ENCODE data around the gene PIEZO2.
A peak's percentile ranks its signal among the peaks of the same experiment; 100 is the strongest.

Gene PIEZO2

DNA sequence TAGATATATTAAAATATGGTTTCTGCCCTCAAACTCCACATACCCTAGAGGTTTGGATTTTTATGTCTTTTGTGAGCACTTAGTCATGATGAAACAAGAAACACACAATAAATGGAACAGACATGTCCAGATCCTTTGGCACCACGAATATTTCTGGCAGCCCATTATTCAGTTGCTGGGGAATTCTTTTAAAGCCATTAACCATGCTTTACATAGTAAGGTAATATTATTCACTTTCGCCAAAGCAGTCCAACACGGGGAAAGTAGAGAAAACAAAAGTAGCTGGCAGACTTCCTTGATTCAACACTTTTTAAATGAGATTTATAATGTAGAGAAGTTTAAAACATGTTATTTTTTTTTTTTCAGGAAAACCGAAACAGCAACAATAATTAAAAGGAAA is 235.4 kb downstream of the PIEZO2 start:
- Histone ChIP-seq H2BK120ac (ENCODE audit: low read depth, low read length) (no peak overlapping the region), H3K27ac (ENCODE audit: low read length, poor library complexity, severe bottlenecking) (no peak overlapping the region), H3K4ac (ENCODE audit: low read depth in 1 of 2, low read length in 2 of 2) (no peak overlapping the region), H3K9me3 (ENCODE audit: control insufficient read depth, low read length) (no peaks in the 10 kb centered on the region), H3K4me3 (ENCODE audit: insufficient read depth in 1 of 2, low read depth in 1 of 2, low read length in 2 of 2) (no peak overlapping the region), H2BK15ac (ENCODE audit: low read depth, poor library complexity, severe bottlenecking) (no peak overlapping the region), H3K36me3 (ENCODE audit: control insufficient read depth in 1 of 2, insufficient read depth in 2 of 2, low read depth in 1 of 2, low read length in 2 of 2) (peaks cover 0 to 2% of the 10 kb centered on the region in 2 experiments), H3K9ac (ENCODE audit: low read length) (no peak overlapping the region), H2BK5ac (ENCODE audit: low read depth, low read length, poor library complexity, severe bottlenecking) (no peak overlapping the region), H2AFZ (ENCODE audit: low read depth, low read length) (no peak overlapping the region), H3K14ac (ENCODE audit: low read length in 2 of 2) (no peak overlapping the region), H3K4me1 (ENCODE audit: control insufficient read depth, insufficient read depth, low read depth, low read length) (peaks cover 2% of the 10 kb centered on the region), H4K91ac (ENCODE audit: low read length) (no peak overlapping the region), H3K23ac (ENCODE audit: low read length in 2 of 2) (no peak overlapping the region), H3K4me2 (ENCODE audit: low read length, poor library complexity, severe bottlenecking) (no peak overlapping the region), H4K8ac (ENCODE audit: low read length) (no peak overlapping the region), H3K79me1 (replicated peaks; ENCODE audit: low read length, poor library complexity, severe bottlenecking) (no peaks in the 10 kb centered on the region), H3K18ac (ENCODE audit: low read depth in 1 of 2, low read length in 2 of 2) (no peak overlapping the region), H2BK12ac (ENCODE audit: low read length in 2 of 2) (no peak overlapping the region), H3K27me3 (ENCODE audit: control insufficient read depth in 1 of 2, insufficient read depth in 1 of 2, low read length in 2 of 2) (no peaks in the 10 kb centered on the region), H2AK5ac (ENCODE audit: low read length, severe bottlenecking) (no peak overlapping the region)
- WGBS: 20% methylated on average over 1 of the region's 4 CpGs
- DNase-seq: no peak

DNA sequence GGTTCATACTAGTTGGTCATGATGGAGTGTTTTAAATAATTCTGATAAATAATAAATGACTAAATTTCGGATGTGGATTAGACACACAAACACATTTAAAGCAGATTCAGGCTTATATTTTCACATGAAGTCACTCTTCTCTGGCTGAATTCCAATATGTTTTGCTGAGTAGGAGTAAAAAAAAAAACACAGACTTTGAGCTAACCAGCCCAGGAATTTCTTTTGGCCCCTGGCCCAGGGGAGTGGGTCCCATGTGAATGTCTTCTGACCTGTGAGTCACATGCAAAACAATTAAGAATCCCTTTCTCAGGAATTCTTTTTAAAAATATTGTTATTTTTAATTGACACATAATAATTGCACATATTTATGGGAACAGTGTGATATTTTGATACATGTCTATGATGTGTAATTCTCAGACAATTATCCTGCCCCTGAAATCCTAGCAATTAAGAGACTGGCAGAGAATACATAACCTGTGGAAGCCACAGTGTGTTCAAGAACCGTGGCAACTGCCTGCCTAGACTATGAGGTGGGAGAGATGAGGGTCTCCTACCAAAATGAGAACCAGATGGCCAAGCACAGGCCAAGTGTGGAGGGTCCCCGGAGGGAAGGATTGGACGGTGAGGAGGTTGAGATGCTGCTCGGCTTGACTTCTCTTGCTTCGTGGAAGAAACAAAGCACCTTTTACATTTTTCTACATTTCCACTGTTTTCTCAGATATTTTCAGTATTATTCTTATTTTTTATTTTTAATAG is 236.4 kb downstream of the PIEZO2 start:
- no peak overlapping the region for H4K8ac ChIP-seq (ENCODE audit: low read length)
- H2BK5ac ChIP-seq (ENCODE audit: low read depth, low read length, poor library complexity, severe bottlenecking): no peak overlapping the region
- peak overlapping the region in 1 of 2 experiments; percentile 26 for H3K14ac ChIP-seq (ENCODE audit: low read length in 2 of 2)
- no peaks in the 10 kb centered on the region for H3K27me3 ChIP-seq (ENCODE audit: control insufficient read depth in 1 of 2, insufficient read depth in 1 of 2, low read length in 2 of 2)
- no peak overlapping the region for H2BK15ac ChIP-seq (ENCODE audit: low read depth, poor library complexity, severe bottlenecking)
- H3K9ac ChIP-seq (ENCODE audit: low read length): peak overlapping the region; percentile 44
- no peak overlapping the region for H2AFZ ChIP-seq (ENCODE audit: low read depth, low read length)
- peak; percentile 67 for DNase-seq
- H3K23ac ChIP-seq (ENCODE audit: low read length in 2 of 2): no peak overlapping the region
- H3K9me3 ChIP-seq (ENCODE audit: control insufficient read depth, low read length): no peaks in the 10 kb centered on the region
- H2BK120ac ChIP-seq (ENCODE audit: low read depth, low read length): no peak overlapping the region
- H3K27ac ChIP-seq (ENCODE audit: low read length, poor library complexity, severe bottlenecking): peak overlapping the region; percentile 65
- peaks cover 0 to 2% of the 10 kb centered on the region in 2 experiments for H3K36me3 ChIP-seq (ENCODE audit: control insufficient read depth in 1 of 2, insufficient read depth in 2 of 2, low read depth in 1 of 2, low read length in 2 of 2)
- H3K4me2 ChIP-seq (ENCODE audit: low read length, poor library complexity, severe bottlenecking): no peak overlapping the region
- H2AK5ac ChIP-seq (ENCODE audit: low read length, severe bottlenecking): no peak overlapping the region
- WGBS: 57% methylated on average over 2 of the region's 6 CpGs
- no peaks in the 10 kb centered on the region for H3K79me1 ChIP-seq (replicated peaks; ENCODE audit: low read length, poor library complexity, severe bottlenecking)
- no peak overlapping the region for H4K91ac ChIP-seq (ENCODE audit: low read length)
- H3K18ac ChIP-seq (ENCODE audit: low read depth in 1 of 2, low read length in 2 of 2): peak overlapping the region; percentile 6 to 84
- peak overlapping the region; percentile 75 to 84 for H2BK12ac ChIP-seq (ENCODE audit: low read length in 2 of 2)
- H3K4me3 ChIP-seq (ENCODE audit: insufficient read depth in 1 of 2, low read depth in 1 of 2, low read length in 2 of 2): no peak overlapping the region
- peaks cover 2% of the 10 kb centered on the region for H3K4me1 ChIP-seq (ENCODE audit: control insufficient read depth, insufficient read depth, low read depth, low read length)
- H3K4ac ChIP-seq (ENCODE audit: low read depth in 1 of 2, low read length in 2 of 2): peak overlapping the region in 1 of 2 experiments; percentile 75

DNA sequence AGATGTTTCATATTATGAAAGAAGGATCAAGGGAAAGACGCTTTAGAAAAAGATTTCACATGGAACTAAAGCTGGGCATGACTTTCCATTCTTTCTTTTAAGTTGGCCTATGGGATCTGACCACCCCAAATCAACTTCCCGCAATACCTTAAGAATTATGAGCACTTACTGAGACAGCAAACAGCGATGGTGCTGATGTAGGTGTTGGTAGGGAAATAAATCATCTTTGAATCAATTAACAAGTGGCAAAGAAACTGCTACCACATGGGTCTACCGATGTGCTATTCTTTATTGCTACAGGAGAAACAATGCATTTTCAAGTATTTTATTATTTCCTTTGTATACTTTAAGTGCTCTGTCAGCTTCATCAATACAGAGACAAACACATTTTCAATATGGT is 239.6 kb downstream of the PIEZO2 start:
- H2AK5ac ChIP-seq (ENCODE audit: low read length, severe bottlenecking): no peak overlapping the region
- no peak overlapping the region for H3K9ac ChIP-seq (ENCODE audit: low read length)
- H3K23ac ChIP-seq (ENCODE audit: low read length in 2 of 2): no peak overlapping the region
- no peaks in the 10 kb centered on the region for H3K36me3 ChIP-seq (ENCODE audit: control insufficient read depth in 1 of 2, insufficient read depth in 2 of 2, low read depth in 1 of 2, low read length in 2 of 2)
- no peak for DNase-seq
- no peak overlapping the region for H2BK5ac ChIP-seq (ENCODE audit: low read depth, low read length, poor library complexity, severe bottlenecking)
- H2AFZ ChIP-seq (ENCODE audit: low read depth, low read length): no peak overlapping the region
- H3K27me3 ChIP-seq (ENCODE audit: control insufficient read depth in 1 of 2, insufficient read depth in 1 of 2, low read length in 2 of 2): no peaks in the 10 kb centered on the region
- H4K8ac ChIP-seq (ENCODE audit: low read length): no peak overlapping the region
- no peak overlapping the region for H3K4me3 ChIP-seq (ENCODE audit: insufficient read depth in 1 of 2, low read depth in 1 of 2, low read length in 2 of 2)
- no peak overlapping the region for H3K14ac ChIP-seq (ENCODE audit: low read length in 2 of 2)
- H3K4ac ChIP-seq (ENCODE audit: low read depth in 1 of 2, low read length in 2 of 2): no peak overlapping the region
- no peaks in the 10 kb centered on the region for H3K9me3 ChIP-seq (ENCODE audit: control insufficient read depth, low read length)
- no peak overlapping the region for H2BK15ac ChIP-seq (ENCODE audit: low read depth, poor library complexity, severe bottlenecking)
- H3K4me1 ChIP-seq (ENCODE audit: control insufficient read depth, insufficient read depth, low read depth, low read length): peaks cover 2% of the 10 kb centered on the region
- H3K79me1 ChIP-seq (replicated peaks; ENCODE audit: low read length, poor library complexity, severe bottlenecking): no peaks in the 10 kb centered on the region
- H3K4me2 ChIP-seq (ENCODE audit: low read length, poor library complexity, severe bottlenecking): no peak overlapping the region
- no peak overlapping the region for H3K18ac ChIP-seq (ENCODE audit: low read depth in 1 of 2, low read length in 2 of 2)
- no peak overlapping the region for H4K91ac ChIP-seq (ENCODE audit: low read length)
- H3K27ac ChIP-seq (ENCODE audit: low read length, poor library complexity, severe bottlenecking): no peak overlapping the region
- no peak overlapping the region for H2BK12ac ChIP-seq (ENCODE audit: low read length in 2 of 2)
- WGBS: no CpG with 5 or more reads among the region's 4 CpGs
- no peak overlapping the region for H2BK120ac ChIP-seq (ENCODE audit: low read depth, low read length)

DNA sequence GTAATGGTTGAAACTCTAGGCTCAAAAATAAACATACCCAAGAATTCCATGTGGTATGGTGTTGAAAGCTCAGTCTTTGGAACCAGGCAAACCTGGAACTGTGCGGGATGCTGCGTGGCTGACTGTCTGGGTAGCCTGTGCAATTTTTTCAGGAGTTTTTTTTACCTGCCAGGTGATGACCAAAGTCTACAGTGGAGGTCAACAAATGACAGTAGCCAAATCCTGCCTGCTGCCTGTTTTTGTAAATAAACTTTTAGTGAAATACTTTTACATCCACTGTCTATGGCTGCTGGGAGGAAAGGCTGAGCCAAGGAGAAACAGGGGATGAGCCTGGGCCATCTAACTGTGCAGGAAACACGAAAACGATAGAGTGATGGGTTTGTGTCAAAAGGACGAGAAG is 240.6 kb downstream of the PIEZO2 start:
- Histone ChIP-seq H3K9me3 (ENCODE audit: control insufficient read depth, low read length) (no peaks in the 10 kb centered on the region), H4K91ac (ENCODE audit: low read length) (no peak overlapping the region), H3K18ac (ENCODE audit: low read depth in 1 of 2, low read length in 2 of 2) (no peak overlapping the region), H4K8ac (ENCODE audit: low read length) (no peak overlapping the region), H2BK120ac (ENCODE audit: low read depth, low read length) (no peak overlapping the region), H3K4ac (ENCODE audit: low read depth in 1 of 2, low read length in 2 of 2) (no peak overlapping the region), H3K36me3 (ENCODE audit: control insufficient read depth in 1 of 2, insufficient read depth in 2 of 2, low read depth in 1 of 2, low read length in 2 of 2) (no peaks in the 10 kb centered on the region), H3K4me2 (ENCODE audit: low read length, poor library complexity, severe bottlenecking) (no peak overlapping the region), H3K27ac (ENCODE audit: low read length, poor library complexity, severe bottlenecking) (no peak overlapping the region), H2AFZ (ENCODE audit: low read depth, low read length) (no peak overlapping the region), H3K4me3 (ENCODE audit: insufficient read depth in 1 of 2, low read depth in 1 of 2, low read length in 2 of 2) (no peak overlapping the region), H2BK15ac (ENCODE audit: low read depth, poor library complexity, severe bottlenecking) (no peak overlapping the region), H2AK5ac (ENCODE audit: low read length, severe bottlenecking) (no peak overlapping the region), H3K9ac (ENCODE audit: low read length) (no peak overlapping the region), H2BK12ac (ENCODE audit: low read length in 2 of 2) (no peak overlapping the region), H3K27me3 (ENCODE audit: control insufficient read depth in 1 of 2, insufficient read depth in 1 of 2, low read length in 2 of 2) (no peaks in the 10 kb centered on the region), H3K14ac (ENCODE audit: low read length in 2 of 2) (no peak overlapping the region), H3K4me1 (ENCODE audit: control insufficient read depth, insufficient read depth, low read depth, low read length) (peaks cover 2% of the 10 kb centered on the region), H3K79me1 (replicated peaks; ENCODE audit: low read length, poor library complexity, severe bottlenecking) (no peaks in the 10 kb centered on the region), H2BK5ac (ENCODE audit: low read depth, low read length, poor library complexity, severe bottlenecking) (no peak overlapping the region), H3K23ac (ENCODE audit: low read length in 2 of 2) (no peak overlapping the region)
- 85% methylated on average over 4 of the region's 5 CpGs for WGBS
- no peak for DNase-seq

Data from mesenchymal stem cell (in vitro differentiated cells and primary cell).